Spinal cord (tissue), 10 donors: ENCODE results near the gene SZRD1. TPM values are rescaled to one million over a fixed set of nuclear protein-coding genes. Genes with fewer than 3 reads are reported as not detected.
A peak's percentile ranks its signal among the peaks of the same experiment; 100 is the strongest.
"Not testable (repeated sequence)": the region's sequence is repeated elsewhere in the genome, so short reads cannot be mapped to it uniquely, and the experiment has no call there.

ENCODE experiments used
- DNase-seq, 6 donors: peaks; one replicate each; pipeline versions ENCODE4 v3.0.0 to v3.0.0-alpha.2; 2013 to 2015; ENCODE audit warnings: low spot score in 6 of 6, low read depth in 4 of 6
- H3K27ac ChIP-seq: one replicate; pipeline ENCODE4 v1.5.1; 2013; ENCODE audit warnings: low read depth, low read length, control low read depth
- H3K27me3 ChIP-seq: one replicate; pipeline ENCODE4 v1.6.1; 2013; ENCODE audit warnings: low read length; ENCODE audit not compliant: control insufficient read depth, insufficient read depth
- H3K36me3 ChIP-seq: one replicate; pipeline ENCODE4 v1.6.1; 2013; ENCODE audit warnings: low read length; ENCODE audit not compliant: control insufficient read depth, insufficient read depth
- H3K4me1 ChIP-seq: one replicate; pipeline ENCODE4 v1.6.1; 2013; ENCODE audit warnings: low read length; ENCODE audit not compliant: control insufficient read depth, insufficient read depth
- H3K4me3 ChIP-seq: one replicate; pipeline ENCODE4 v1.5.1; 2013; ENCODE audit warnings: low read depth, low read length, control low read depth
- H3K9me3 ChIP-seq: one replicate; pipeline ENCODE4 v1.6.1; 2013; ENCODE audit warnings: low read length; ENCODE audit not compliant: control insufficient read depth, insufficient read depth
- WGBS: methylation state at CpG from one replicate; pipeline ENCODE4 v1.1.5; 2013; ENCODE audit warnings: missing lambda C conversion rate; ENCODE audit not compliant: insufficient coverage; 5-methylcytosine and 5-hydroxymethylcytosine counted together
- polyA plus RNA-seq, 2 donors: library from polyadenylated mRNA; unstranded; fragments of 120-200 nt; gene quantifications; one replicate each; pipeline ENCODE4 v1.2.1, GENCODE V29; 2013; ENCODE audit not compliant: insufficient read length in 2 of 2
- total RNA-seq, 2 donors: library from RNA; depleted of rRNA in 1 of 2; stranded (reverse); fragments of 120-200 nt in 1 of 2; fragments of >200 nt in 1 of 2; gene quantifications; one replicate each; pipeline versions ENCODE4 v1.2.3 to v1.2.4, GENCODE V29; 2013 to 2014
- donor health status: healthy.

SZRD1 gene
- total and polyA plus RNA-seq, 4 donors, result 13.1 to 77.5 (median 69.1) TPM

DNA sequence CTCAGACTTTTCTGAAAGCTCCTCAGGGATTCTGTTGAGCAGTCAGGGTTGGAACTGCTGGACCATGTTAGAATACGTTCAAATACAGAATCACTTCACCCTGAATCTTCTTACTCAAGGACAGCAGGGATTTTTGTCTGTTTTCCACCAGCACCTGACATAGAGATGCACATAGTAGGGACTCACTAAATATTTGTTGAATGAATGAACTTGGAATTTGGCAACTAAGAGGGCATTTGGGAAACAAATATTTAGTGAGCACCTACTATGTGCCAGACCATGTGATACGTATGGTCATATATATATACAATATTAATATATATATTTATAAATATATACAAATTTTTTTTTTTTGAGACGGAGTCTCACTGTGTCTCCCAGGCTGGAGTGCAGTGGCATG, 10.2 kb upstream of the SZRD1 start:
- Histone ChIP-seq H3K27ac (no peak overlapping the region), H3K4me1 (peaks cover 6% of the 10 kb centered on the region), H3K4me3 (no peak overlapping the region), H3K36me3 (no peaks in the 10 kb centered on the region), H3K27me3 (no peaks in the 10 kb centered on the region), H3K9me3 (no peaks in the 10 kb centered on the region)
- DNase-seq, result no peak
- WGBS, result no CpG with 5 or more reads among the region's 3 CpGs

DNA sequence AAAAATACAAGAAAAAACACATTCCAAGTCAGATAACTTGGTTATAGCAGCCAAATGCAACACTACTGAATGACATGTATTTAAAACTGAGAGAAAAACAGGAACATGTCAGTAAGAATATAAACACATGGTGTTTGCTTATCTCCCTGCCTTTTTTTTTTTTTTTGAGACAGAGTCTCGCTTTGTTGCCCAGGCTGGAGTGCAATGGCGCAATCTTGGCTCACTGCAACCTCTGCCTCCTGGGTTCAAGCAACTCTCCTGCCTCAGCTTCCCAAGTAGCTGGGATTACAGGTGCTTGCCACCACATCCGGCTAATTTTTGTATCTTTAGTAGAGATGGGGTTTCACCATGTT, 1.9 kb upstream of the SZRD1 start:
- H3K27me3 ChIP-seq, H3K4me1 ChIP-seq, H3K36me3 ChIP-seq, H3K27ac ChIP-seq, H3K9me3 ChIP-seq, H3K4me3 ChIP-seq, DNase-seq: not testable (repeated sequence)
- WGBS, result no CpG with 5 or more reads among the region's 3 CpGs

DNA sequence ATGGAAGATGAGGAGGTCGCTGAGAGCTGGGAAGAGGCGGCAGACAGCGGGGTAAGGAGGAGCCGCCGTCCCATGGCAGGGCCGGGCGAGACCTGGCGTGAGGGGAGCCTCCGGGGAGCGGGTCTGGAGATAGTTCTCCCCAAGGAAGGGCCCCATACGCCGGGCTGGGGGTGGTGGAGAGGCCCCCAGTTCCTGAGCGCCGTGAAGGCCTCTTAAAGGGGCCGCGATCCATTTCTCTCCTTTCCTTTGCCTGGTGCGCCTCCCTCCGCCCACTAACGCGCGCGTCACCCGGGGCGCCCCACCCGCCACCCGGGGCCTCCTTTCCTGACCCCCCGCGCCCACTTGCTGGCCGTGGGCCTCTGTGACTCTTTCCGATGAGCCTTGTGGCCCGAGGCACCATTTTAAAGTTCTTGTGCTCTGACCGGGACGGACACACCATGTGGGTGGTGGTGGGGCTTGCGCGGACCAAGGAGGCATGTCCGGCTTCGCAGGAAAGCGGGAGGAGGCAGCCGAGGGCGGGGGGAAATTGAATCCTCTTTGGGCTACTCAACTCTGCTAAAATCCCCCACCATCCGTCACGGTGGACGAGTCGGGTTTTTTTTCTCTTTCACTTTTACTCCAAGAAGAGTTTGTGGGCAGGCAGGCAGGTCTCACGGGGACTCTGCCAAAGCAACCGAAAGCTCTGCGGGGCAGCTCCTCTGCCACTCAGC, 371 bp downstream of the SZRD1 start:
- Histone ChIP-seq H3K27ac (peak overlapping the region; percentile 99), H3K4me1 (peaks cover 6% of the 10 kb centered on the region), H3K4me3 (peak overlapping the region; percentile 86), H3K9me3 (no peaks in the 10 kb centered on the region), H3K27me3 (no peaks in the 10 kb centered on the region), H3K36me3 (no peaks in the 10 kb centered on the region)
- DNase-seq, result peak in 5 of 6 donors; percentile 62 to 95 (median 80)
- WGBS, result 0% methylated on average over 47 of the region's 47 CpGs

DNA sequence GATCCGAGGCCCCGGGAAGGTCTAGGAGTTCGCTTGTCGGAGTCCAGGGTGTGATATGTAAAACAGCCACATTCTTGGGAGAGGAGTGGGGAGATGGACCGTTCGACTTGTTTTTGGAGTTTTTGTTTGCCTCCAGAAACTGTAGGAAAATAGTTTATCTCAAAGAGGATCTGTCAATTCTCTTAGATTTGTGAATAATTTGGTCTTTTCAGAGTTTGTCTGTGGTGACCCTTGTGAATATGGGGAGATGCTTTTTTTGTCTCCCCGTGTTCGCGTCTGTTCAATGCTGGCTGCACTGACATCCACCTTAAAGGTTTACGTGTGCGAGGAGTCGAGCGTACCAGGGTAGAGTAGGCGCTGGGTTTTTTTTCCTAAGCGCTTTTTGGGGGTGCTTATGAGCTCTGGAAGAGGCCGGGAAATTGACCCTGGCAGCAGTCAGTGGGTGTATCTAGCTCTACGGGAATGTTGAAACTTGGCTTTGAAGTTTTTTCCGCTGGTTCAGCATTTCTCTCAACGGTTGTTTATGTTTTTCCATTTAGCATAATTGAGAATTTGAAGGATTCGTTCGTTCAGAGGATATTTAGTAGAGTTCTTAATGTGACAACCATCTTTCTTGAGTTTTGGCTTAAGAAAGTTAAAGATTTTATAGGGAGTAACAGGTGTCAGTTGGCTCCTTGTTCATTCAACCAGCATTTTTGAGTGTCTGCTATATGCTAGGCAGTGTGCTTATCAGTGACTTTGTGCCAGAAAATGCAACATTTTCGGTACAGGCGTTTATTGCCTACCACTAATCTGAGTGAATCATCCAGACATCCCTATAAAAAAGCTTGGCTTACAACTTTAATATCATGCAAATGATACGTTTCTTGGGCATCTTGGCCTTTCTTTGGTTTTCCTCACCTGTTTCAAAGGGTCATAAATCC, 1.2 kb downstream of the SZRD1 start:
- H3K4me1 ChIP-seq, result peaks cover 6% of the 10 kb centered on the region

DNA sequence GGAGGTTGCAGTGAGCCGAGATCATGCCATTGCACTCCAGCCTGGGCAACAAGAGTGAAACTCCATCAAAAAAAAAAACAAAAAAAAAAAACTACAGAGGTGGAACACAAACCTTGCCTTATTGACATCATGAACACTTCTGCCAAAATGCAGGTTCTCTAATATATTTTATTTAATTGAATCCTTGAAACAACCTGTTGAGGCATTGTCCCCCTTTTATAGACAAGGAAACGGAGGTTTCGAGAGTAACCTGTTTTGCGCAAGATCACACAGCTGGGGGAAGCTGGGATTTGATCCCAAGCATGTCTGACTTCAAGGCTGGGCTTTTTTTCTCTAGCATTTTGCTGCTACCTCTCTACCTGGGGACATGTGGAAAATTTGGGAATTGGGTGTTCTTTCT, 2.8 kb downstream of the SZRD1 start:
- Histone ChIP-seq H3K27ac (no peak overlapping the region), H3K36me3 (no peaks in the 10 kb centered on the region), H3K4me3 (no peak overlapping the region), H3K27me3 (no peaks in the 10 kb centered on the region), H3K4me1 (peaks cover 21% of the 10 kb centered on the region), H3K9me3 (no peaks in the 10 kb centered on the region)
- no peak for DNase-seq
- WGBS, result no CpG with 5 or more reads among the region's 4 CpGs

More for the DNA sequence above, 1.2 kb downstream of the SZRD1 start:
- H3K9me3 ChIP-seq, result no peaks in the 10 kb centered on the region
- peak in 1 of 6 donors; percentile 36 for DNase-seq
- H3K4me3 ChIP-seq, result peak overlapping the region; percentile 86
- no peaks in the 10 kb centered on the region for H3K27me3 ChIP-seq
- H3K36me3 ChIP-seq, result no peaks in the 10 kb centered on the region
- H3K27ac ChIP-seq, result peak overlapping the region; percentile 99
- 0% methylated on average over 16 of the region's 24 CpGs for WGBS

DNA sequence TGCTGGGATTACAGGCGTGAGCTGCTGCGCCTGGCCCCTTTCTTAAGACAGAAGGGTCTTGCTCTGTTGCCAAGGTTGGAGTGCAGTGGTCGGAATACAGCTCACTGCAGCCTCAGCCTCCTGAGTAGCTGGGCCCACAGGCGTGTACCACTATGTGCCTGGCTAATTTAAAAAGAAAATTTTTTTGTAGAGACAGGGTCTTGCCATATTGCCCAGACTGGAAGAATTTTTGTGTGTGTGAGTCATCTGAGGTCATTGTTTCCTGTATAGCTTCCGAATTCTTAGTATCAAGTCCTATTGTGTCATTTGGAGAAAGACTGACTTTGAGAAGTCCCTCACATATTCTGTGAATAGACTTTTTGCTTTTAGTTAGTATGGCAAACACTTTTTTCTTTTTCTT, 4.7 kb downstream of the SZRD1 start:
- Histone ChIP-seq H3K4me1 (peaks cover 33% of the 10 kb centered on the region), H3K27ac (no peak overlapping the region), H3K9me3 (no peaks in the 10 kb centered on the region), H3K4me3 (no peak overlapping the region), H3K36me3 (no peaks in the 10 kb centered on the region), H3K27me3 (no peaks in the 10 kb centered on the region)
- DNase-seq, result no peak
- 92% methylated on average over 4 of the region's 5 CpGs for WGBS

DNA sequence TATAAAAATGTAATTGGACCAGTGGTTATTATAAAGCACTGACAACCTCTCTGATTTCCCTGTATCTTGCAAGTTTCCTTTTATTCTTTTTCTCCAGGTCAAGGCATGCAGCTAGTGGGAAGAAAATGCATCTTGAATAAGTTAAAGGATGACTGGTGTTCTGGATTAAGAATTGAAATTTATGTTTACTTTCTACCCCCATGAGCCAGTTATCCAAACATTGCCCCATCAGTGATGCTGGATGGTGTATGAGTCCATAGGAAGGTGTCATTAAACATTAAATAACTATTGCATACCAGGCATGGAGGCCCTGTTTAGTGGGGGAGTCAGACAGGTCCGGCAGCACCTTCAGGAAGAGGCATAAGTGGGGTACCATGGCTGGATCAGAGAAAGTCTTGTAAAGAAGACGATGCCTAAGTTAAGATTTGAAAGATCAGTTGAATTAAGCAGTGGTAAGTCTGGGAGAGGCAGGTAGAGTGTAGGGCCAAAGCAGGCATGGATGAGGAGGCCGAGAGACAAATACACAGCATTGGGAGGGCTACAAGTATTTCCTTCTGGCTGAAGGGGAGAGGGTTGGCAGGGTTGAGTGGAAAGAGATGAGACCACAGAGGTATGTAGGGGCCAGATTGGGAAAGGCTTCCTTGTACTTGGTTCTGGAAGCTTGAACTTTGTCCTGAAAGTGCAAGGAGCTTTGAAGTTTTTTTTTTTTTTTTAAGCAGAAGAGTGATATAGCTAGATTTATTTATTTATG, 5.7 kb downstream of the SZRD1 start:
- no peaks in the 10 kb centered on the region for H3K9me3 ChIP-seq
- DNase-seq, result no peak
- H3K36me3 ChIP-seq, result no peaks in the 10 kb centered on the region
- peaks cover 40% of the 10 kb centered on the region for H3K4me1 ChIP-seq
- no peaks in the 10 kb centered on the region for H3K27me3 ChIP-seq
- H3K4me3 ChIP-seq, result no peak overlapping the region
- 97% methylated on average over 3 of the region's 3 CpGs for WGBS
- H3K27ac ChIP-seq, result no peak overlapping the region

DNA sequence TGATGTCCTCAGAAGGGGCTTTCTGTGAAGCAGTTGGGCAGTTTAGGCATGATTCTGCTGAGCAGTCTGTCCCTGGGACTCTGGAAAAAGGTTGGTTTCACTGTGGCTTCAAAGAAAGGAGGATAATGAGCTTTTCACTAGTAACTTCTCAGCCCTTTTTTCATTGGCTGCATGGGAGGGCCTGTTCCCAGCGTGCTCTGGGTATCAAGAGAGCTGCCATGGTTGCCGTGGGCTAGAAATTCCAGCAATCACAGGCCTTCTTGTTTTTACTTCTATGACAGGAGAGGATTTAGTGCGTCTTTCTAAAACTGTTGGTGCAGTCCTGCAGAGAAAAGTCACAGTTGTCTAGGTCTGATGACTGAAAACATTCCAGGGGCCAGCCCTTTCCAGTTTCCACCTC, 7.2 kb downstream of the SZRD1 start:
- no peaks in the 10 kb centered on the region for H3K36me3 ChIP-seq
- no peaks in the 10 kb centered on the region for H3K9me3 ChIP-seq
- no peaks in the 10 kb centered on the region for H3K27me3 ChIP-seq
- H3K4me1 ChIP-seq, result peaks cover 38% of the 10 kb centered on the region
- no peak overlapping the region for H3K4me3 ChIP-seq
- WGBS, result no CpG with 5 or more reads among the region's 3 CpGs
- peak overlapping the region; percentile 61 for H3K27ac ChIP-seq
- peak in 3 of 6 donors; percentile 31 to 55 (median 49) for DNase-seq

DNA sequence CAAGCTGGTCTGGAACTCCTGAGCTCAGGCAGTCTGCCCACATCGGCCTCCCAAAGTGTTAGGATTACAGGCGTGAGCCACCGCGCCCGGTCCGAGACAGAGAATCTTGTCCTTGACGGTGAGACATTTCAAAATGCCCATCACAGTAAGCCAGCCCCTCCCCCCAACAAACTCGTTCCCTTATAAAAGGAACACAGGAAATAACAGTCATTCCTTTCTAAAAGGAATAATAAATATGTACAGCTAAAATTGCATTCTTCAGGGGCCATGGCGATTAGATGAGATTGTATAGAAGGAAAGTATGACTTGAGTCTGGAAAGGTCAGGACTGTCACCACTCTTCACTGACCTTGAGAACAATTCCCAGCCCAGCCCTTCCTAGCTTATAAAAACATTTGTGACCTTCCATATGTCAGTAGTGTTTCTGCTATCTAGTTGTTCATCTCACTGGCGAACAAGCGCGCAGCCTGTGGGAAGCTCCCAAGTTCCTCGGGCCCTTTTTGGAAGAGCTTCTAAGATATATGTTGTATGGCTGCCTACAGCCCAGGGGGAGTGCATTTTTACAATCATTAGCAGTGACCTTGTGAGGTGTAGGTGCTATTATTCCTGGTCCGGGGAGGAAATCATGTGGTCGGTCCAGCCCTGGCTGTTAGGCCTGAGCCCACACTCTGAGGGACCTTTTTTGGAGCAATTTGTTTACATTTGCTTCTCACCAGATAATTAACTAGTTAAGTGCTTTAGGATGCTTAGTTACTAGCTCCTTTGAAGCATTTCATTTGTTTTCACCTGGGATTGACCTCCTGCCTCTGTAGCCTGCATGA, 8.7 kb downstream of the SZRD1 start:
- Histone ChIP-seq H3K4me1 (peaks cover 33% of the 10 kb centered on the region), H3K9me3 (no peaks in the 10 kb centered on the region), H3K36me3 (peaks cover 3% of the 10 kb centered on the region), H3K27ac (peak overlapping the region; percentile 17), H3K4me3 (no peak overlapping the region), H3K27me3 (no peaks in the 10 kb centered on the region)
- DNase-seq, result no peak
- 82% methylated on average over 4 of the region's 15 CpGs for WGBS
